Measurements from ENCODE around the gene WDFY4. TPM values are rescaled to one million over a fixed set of nuclear protein-coding genes. Genes with fewer than 3 reads are reported as not detected.

WDFY4 gene
- total and polyA plus RNA-seq, 2 experiments from 2014 or later = 0.14 TPM; not detected in 1

- H4K20me1 ChIP-seq (replicated peaks; ENCODE audit: insufficient read depth) = no peaks in the 10 kb centered on the region
- Mint-ChIP-seq H3K36me3 (ENCODE audit: low read depth) (no peaks in the 10 kb centered on the region), H3K9me3 (no peaks in the 10 kb centered on the region), H3K4me1 (no peaks in the 10 kb centered on the region), H3K27ac (no peak overlapping the region), H3K27me3 (ENCODE audit: insufficient read depth, low read depth, poor library complexity) (peaks cover 1% of the 10 kb centered on the region), H3K4me3 (no peak overlapping the region)
- H3K27ac ChIP-seq (ENCODE audit: low read depth) = no peak overlapping the region
- ATAC-seq = no peak
- H3K9me2 ChIP-seq (ENCODE audit: insufficient read depth) = peaks cover 3% of the 10 kb centered on the region; the same call in 1 of the 2 replicates
- H3K36me3 ChIP-seq (ENCODE audit: insufficient read depth) = no peaks in the 10 kb centered on the region
- no peak overlapping the region for H3K4me2 ChIP-seq
- no peak for TF ChIP-seq NANOG (IDR thresholded peaks at IDR 0.05; ENCODE audit: borderline replicate concordance)
- no peak for TF ChIP-seq CREB1 (CRISPR knock-in tag; IDR thresholded peaks at IDR 0.05; ENCODE audit: low read depth)
- TF ChIP-seq, protein P1, sequence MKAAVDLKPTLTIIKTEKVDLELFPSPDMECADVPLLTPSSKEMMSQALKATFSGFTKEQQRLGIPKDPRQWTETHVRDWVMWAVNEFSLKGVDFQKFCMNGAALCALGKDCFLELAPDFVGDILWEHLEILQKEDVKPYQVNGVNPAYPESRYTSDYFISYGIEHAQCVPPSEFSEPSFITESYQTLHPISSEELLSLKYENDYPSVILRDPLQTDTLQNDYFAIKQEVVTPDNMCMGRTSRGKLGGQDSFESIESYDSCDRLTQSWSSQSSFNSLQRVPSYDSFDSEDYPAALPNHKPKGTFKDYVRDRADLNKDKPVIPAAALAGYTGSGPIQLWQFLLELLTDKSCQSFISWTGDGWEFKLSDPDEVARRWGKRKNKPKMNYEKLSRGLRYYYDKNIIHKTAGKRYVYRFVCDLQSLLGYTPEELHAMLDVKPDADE (IDR thresholded peaks at IDR 0.05) = no peak
- no peak for TF ChIP-seq ZNF331 (CRISPR knock-in tag; IDR thresholded peaks at IDR 0.05; ENCODE audit: low read depth)
- no peak for TF ChIP-seq ZNF114 (CRISPR knock-in tag; IDR thresholded peaks at IDR 0.05)
- no peak for TF ChIP-seq STAT1 (IDR thresholded peaks at IDR 0.05; ENCODE audit: unreplicated experiment)
- no peak for TF ChIP-seq EZH2 (IDR thresholded peaks at IDR 0.05; ENCODE audit: low read depth, unreplicated experiment)
- no peak for TF ChIP-seq JUNB (IDR thresholded peaks at IDR 0.05; ENCODE audit: unreplicated experiment)
- TF ChIP-seq, protein P2, sequence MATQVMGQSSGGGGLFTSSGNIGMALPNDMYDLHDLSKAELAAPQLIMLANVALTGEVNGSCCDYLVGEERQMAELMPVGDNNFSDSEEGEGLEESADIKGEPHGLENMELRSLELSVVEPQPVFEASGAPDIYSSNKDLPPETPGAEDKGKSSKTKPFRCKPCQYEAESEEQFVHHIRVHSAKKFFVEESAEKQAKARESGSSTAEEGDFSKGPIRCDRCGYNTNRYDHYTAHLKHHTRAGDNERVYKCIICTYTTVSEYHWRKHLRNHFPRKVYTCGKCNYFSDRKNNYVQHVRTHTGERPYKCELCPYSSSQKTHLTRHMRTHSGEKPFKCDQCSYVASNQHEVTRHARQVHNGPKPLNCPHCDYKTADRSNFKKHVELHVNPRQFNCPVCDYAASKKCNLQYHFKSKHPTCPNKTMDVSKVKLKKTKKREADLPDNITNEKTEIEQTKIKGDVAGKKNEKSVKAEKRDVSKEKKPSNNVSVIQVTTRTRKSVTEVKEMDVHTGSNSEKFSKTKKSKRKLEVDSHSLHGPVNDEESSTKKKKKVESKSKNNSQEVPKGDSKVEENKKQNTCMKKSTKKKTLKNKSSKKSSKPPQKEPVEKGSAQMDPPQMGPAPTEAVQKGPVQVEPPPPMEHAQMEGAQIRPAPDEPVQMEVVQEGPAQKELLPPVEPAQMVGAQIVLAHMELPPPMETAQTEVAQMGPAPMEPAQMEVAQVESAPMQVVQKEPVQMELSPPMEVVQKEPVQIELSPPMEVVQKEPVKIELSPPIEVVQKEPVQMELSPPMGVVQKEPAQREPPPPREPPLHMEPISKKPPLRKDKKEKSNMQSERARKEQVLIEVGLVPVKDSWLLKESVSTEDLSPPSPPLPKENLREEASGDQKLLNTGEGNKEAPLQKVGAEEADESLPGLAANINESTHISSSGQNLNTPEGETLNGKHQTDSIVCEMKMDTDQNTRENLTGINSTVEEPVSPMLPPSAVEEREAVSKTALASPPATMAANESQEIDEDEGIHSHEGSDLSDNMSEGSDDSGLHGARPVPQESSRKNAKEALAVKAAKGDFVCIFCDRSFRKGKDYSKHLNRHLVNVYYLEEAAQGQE (IDR thresholded peaks at IDR 0.05; ENCODE audit: unreplicated experiment) = no peak
- TF ChIP-seq, protein P3, sequence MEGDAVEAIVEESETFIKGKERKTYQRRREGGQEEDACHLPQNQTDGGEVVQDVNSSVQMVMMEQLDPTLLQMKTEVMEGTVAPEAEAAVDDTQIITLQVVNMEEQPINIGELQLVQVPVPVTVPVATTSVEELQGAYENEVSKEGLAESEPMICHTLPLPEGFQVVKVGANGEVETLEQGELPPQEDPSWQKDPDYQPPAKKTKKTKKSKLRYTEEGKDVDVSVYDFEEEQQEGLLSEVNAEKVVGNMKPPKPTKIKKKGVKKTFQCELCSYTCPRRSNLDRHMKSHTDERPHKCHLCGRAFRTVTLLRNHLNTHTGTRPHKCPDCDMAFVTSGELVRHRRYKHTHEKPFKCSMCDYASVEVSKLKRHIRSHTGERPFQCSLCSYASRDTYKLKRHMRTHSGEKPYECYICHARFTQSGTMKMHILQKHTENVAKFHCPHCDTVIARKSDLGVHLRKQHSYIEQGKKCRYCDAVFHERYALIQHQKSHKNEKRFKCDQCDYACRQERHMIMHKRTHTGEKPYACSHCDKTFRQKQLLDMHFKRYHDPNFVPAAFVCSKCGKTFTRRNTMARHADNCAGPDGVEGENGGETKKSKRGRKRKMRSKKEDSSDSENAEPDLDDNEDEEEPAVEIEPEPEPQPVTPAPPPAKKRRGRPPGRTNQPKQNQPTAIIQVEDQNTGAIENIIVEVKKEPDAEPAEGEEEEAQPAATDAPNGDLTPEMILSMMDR (conservative IDR thresholded peaks at IDR 0.05; ENCODE audit: low read depth in 2 of 2) = no peak
- TF ChIP-seq POLR2AphosphoS5 (IDR thresholded peaks at IDR 0.05; ENCODE audit: low read depth) = no peak
- no peak for TF ChIP-seq EZH2phosphoT487 (IDR thresholded peaks at IDR 0.05; ENCODE audit: unreplicated experiment)
- no peak overlapping the region for H3K4me3 ChIP-seq
- H3K4me1 ChIP-seq (ENCODE audit: insufficient read depth) = no peaks in the 10 kb centered on the region
- H2AFZ ChIP-seq = no peak overlapping the region
- H3F3A ChIP-seq (replicated peaks; ENCODE audit: low read depth) = no peaks in the 10 kb centered on the region
- peaks cover 3% of the 10 kb centered on the region; the same call in 1 of the 2 replicates for H3K27me3 ChIP-seq (ENCODE audit: insufficient read depth)
- DNase-seq (ENCODE audit: low spot score) = no peak
- no peaks in the 10 kb centered on the region for H3K79me2 ChIP-seq (replicated peaks; ENCODE audit: insufficient read depth)
These were observed 137.0 kb downstream of the WDFY4 start for GRCh38 chr10:48821692-48822091.
